ENCODE data around the gene UBALD2.
A peak's percentile ranks its signal among the peaks of the same experiment; 100 is the strongest.
"Not testable (repeated sequence)": the region's sequence is repeated elsewhere in the genome, so short reads cannot be mapped to it uniquely, and the experiment has no call there.

UBALD2 gene

DNA sequence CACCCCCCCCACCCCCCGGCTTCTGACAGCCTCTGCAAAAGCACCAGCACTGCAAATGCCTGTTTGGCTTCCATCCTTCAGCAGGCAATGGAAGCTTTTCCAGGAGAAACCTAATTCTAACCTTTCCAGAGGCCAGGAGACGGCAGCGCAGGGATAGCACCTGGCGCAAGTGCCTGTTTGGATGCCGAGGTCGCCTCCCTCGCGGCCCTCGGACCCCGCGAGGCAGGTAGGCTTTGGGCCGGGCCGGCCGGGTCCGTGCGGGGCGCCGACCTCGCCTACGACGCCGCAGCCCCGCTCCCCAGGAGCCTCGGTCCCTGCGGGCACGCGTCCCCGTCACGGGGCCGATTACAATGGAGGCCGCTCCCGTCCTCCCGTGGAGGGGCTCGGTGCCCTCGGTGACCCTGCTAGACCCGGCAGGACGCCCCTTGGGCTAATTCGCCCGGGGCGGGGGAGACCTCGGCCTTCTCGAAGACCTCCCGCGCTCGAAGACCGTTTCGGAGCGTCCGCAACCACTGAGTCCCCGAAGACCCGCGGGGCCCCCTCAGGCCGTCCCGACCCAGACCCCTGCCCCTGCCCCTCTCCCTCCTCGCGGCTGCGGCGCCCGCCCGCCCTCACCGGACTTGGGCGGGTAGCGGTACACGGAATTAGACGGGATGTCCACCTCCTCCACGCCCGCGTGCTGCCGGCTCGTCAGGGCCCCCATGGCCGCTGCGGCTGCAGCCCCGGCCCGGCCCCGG, 25.4 kb upstream of the UBALD2 start:
- TF ChIP-seq ZNF274 (IDR thresholded peaks at IDR 0.05; ENCODE audit: low read depth, low read length), result no peak
- H3K4me3 ChIP-seq (ENCODE audit: low read length), result peak overlapping the region; percentile 73; the same call in 1 of the 2 replicates

GRCh38 chr17:76240461-76241203, 24.5 kb upstream of the UBALD2 start, which contains the start of gene RNF157:
TSS of gene RNF157 (minus strand) at chr17:76240493. CDS start at chr17:76240240, 253 bp downstream.
- no peak for TF ChIP-seq ZNF274 (IDR thresholded peaks at IDR 0.05; ENCODE audit: low read depth, low read length)

DNA sequence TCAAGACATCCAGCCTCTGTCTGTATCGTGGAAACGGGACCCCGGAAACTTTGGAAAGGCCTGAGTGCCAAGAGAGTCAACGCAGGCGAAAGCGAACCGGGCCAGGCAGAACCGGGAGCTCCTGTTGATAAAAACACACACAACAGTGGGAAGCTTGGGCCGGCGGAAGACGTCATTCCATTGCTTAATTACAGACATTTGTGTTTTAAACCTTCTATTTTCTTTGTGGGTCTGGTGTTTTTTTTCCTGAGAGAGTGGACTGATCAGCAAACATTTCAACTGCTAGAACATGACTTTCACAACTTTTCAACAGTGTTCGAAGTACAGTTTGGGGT, 24.0 kb upstream of the UBALD2 start:
- peak overlapping the region; percentile 60; the same call in 1 of the 2 replicates for H3K4me3 ChIP-seq (ENCODE audit: low read length)
- TF ChIP-seq ZNF274 (IDR thresholded peaks at IDR 0.05; ENCODE audit: low read depth, low read length), result no peak

More at GRCh38 chr17:76240461-76241203, 24.5 kb upstream of the UBALD2 start, which contains the start of gene RNF157:
- H3K4me3 ChIP-seq (ENCODE audit: low read length), result peak within 1 kb of the TSS; percentile 73; the same call in 1 of the 2 replicates

GRCh38 chr17:76241691-76242255, 23.4 kb upstream of the UBALD2 start:
- no peak for TF ChIP-seq ZNF274 (IDR thresholded peaks at IDR 0.05; ENCODE audit: low read depth, low read length)
- H3K4me3 ChIP-seq (ENCODE audit: low read length), result no peak overlapping the region

- TF ChIP-seq ZNF274 (IDR thresholded peaks at IDR 0.05; ENCODE audit: low read depth, low read length), result no peak
These were observed 21.1 kb upstream of the UBALD2 start for GRCh38 chr17:76243826-76244679.

DNA sequence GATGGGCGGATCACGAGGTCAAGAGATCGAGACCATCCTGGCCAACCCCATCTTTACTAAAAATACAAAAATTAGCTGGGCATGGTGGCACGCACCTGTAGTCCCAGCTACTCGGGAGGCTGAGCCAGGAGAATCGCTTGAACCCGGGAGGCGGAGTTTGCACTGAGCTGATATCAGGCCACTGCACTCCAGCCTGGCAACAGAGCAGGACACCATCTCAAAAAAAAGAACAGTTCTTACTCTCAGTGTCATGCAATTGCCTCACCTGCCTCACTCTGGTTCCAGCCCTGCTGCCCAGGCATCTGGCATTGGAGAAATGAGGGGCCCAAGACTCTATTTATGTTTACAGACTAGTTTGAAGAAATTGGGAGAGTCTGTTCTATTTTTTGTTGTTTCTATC, 20.4 kb upstream of the UBALD2 start:
- not testable (repeated sequence) for H3K4me3 ChIP-seq (ENCODE audit: low read length)

More at GRCh38 chr17:76243826-76244679, 21.1 kb upstream of the UBALD2 start:
- H3K4me3 ChIP-seq (ENCODE audit: low read length), result no peak overlapping the region

DNA sequence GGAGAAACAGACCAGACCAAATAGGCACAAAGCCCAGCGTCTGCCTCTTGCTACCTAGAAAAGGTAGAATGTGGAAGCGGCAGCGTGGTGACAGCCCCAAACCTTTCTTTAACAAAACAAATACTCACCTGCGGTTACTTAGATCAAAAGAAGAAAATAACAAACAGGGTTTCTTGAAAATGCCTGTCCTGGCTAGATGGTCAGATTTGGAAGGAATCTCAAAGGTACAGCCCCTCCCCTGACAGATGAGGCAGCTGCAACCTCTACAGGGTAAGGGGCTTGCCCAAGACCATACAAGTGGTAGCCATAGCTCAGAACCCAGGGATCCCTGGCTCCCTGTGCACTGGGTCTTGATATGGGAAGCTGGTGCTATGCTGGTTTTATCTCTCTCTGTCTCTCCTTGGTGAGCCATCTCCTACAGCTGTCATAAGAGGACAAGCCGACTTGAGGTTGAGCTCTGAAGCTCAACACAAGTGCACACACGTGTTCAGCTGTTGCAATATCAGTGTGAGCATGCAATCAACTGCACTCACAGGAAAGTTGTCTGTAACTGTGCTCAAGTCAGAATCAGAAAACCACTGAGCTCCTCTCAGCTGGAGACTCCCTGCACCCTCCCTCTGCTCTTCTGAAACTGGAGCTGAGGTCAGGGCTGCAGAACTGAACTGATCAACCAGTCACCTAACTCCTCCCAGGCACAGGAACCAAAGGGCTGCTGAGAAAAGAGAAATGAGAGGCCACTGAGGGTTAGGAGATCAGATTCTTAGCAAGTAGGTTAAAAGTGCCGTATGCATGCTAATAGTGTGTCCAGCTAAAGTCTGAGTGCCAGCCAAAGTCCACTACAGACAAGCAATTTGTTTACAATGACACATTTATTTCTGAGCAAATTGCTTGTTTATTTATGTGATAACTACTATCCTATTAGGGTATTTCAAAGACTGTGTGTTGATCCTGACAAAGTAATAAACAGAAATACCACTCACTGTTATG, 18.8 kb upstream of the UBALD2 start:
- H3K4me3 ChIP-seq (ENCODE audit: low read length), result no peak overlapping the region; the same call in 1 of the 2 replicates
- no peak for TF ChIP-seq ZNF274 (IDR thresholded peaks at IDR 0.05; ENCODE audit: low read depth, low read length)

- H3K4me3 ChIP-seq (ENCODE audit: low read length), result no peak overlapping the region
These were observed 17.8 kb upstream of the UBALD2 start for GRCh38 chr17:76247304-76247703.

GRCh38 chr17:76248013-76248782, 16.9 kb upstream of the UBALD2 start:
- H3K4me3 ChIP-seq (ENCODE audit: low read length), result no peak overlapping the region
- TF ChIP-seq ZNF274 (IDR thresholded peaks at IDR 0.05; ENCODE audit: low read depth, low read length), result no peak

More at GRCh38 chr17:76247304-76247703, 17.8 kb upstream of the UBALD2 start:
- TF ChIP-seq ZNF274 (IDR thresholded peaks at IDR 0.05; ENCODE audit: low read depth, low read length), result no peak

DNA sequence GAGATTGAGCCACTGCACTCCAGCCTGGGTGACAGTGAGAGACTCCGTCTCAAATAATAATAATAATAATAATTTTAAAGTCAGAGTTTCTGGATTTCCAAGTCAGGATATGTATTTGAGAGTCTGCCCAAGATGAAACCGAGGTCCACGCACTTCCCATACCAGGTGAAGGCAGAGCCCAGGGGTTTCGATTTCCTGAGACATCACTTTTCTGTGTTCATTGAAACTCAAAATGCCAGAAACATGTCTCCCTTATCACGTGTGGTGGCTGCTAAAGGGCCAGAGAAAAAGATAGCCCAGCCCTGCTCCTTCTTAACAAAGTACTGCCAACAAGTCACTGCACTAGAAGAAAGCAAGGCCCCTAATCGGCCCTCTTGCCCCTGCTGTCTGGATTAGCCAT, 15.0 kb upstream of the UBALD2 start:
- no peak overlapping the region for H3K4me3 ChIP-seq (ENCODE audit: low read length)
- no peak for TF ChIP-seq ZNF274 (IDR thresholded peaks at IDR 0.05; ENCODE audit: low read depth, low read length)

DNA sequence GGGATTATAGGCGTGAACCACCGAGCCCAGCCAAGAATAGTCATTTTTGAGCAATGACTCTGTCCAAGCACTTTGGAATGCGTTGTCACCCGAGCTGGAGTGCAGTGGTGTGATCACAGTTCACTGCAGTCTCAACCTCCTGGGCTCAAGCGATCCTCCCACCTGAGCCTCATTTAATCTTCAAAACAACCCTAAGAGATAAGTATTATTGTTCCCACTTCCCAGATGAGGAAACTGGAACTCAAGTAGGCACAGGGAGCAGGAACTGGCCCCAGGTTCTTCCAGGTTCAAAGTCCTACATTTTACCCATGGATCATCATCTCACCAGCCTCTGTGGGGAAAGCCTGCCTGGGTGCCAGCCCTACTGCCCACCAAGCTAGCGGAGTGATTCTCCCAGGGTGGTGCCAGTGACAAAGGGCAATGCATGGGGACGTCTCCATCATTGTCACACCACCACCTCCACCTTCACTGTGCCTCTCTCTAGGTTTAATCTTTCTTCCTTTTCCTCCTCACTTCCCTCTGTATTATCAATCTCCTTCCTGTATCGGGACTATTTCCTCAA, 13.6 kb upstream of the UBALD2 start:
- H3K4me3 ChIP-seq (ENCODE audit: low read length), result no peak overlapping the region
- no peak for TF ChIP-seq ZNF274 (IDR thresholded peaks at IDR 0.05; ENCODE audit: low read depth, low read length)
